ENCODE data around the gene BZW1.

GRCh38 chr2:200765995-200766660 is 45.6 kb upstream of the BZW1 start:
- TF ChIP-seq CTCF (IDR thresholded peaks at IDR 0.05) = no peak
- TF ChIP-seq POLR2AphosphoS5 (IDR thresholded peaks at IDR 0.05) = no peak
- no peak for TF ChIP-seq EP300 (IDR thresholded peaks at IDR 0.05)
